HG03342 (cell line): ENCODE results near the gene TMEM222.

Experiments used
- ATAC-seq: cut with Tn5 transposase; IDR thresholded peaks from one replicate; pipeline ENCODE4 v1.9.1; 2021; ENCODE audit warnings: mild to moderate bottlenecking, moderate library complexity; ENCODE audit not compliant: unreplicated experiment

TMEM222 gene

GRCh38 chr1:27306071-27306470, 15.9 kb upstream of the TMEM222 start:
- no peak for ATAC-seq

DNA sequence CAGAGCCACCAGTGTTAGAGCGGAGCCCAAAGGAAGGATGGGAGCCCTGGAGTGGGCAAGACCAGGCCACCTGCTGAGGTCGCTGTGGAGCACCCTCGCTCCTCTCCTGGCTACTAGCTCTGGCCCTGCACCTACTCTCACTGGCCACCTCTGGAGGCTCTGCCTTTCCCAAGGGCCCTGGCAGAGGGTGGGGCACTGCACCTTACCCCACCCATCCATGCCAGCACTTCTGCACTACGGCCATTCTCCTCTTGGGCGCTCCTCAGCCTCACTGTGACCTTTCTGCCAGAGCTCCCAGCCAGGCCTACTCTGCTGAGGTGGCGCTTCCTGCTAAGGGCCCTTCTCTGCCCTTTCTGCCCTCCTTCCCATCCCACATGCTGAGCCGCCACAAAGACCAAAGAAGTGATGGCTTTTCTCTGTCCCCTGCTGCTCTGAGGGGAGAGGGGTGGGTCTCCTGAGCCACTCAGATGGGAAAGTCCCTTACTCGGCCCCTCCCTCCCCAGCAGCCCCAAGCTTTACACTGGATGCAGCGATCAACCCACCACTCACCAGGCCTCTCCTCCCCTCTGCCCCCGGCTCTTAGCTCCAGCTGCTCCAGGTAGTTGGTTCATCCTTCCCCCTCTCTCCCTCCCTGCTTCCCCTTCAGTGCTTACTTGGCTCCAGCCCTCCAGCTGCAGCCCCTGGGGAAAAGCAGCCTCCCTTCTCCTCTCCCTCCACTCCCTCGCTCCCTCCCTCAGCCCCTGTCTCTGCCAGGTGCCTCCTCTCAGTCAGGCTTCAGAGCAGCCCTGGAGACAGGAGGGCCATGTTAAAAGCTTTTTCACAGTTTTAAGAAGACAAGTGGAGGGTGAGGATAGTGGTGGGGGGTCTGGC, 14.8 kb upstream of the TMEM222 start:
- ATAC-seq = no peak

DNA sequence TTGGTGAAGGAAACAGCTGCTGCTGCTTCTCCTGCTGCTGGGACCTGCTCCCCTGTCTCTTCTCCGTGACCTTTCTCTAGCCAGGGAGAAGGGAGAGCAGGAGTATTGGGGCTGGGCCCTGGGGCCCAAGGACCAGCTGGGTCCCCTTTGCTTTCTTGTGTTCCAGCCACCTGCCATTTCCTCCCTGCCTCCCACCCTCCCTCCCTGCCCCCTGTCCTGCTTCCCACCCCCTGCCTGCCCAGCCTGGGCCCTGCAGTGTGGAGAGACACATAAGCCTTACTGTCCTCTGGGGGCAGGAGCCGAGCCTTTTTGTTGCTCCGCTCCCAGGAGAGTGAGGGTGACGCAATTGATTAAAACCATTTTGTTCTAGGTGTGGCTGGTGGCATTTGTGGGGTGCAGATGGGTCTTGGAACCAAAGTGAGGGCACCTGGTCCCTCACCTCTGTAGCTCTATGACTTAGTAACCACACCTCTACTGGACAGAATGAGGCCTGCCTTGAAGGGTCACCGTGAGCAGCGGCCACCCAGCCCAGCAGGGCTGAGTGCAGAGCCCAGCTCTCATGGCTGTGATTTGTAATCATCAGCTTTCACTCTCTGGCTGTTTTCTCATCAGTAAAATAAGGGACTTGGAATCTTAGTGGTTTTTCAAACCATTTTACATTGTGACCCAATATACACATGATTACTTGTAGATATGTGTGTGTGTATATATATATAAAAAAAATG, 13.9 kb upstream of the TMEM222 start:
- no peak for ATAC-seq

DNA sequence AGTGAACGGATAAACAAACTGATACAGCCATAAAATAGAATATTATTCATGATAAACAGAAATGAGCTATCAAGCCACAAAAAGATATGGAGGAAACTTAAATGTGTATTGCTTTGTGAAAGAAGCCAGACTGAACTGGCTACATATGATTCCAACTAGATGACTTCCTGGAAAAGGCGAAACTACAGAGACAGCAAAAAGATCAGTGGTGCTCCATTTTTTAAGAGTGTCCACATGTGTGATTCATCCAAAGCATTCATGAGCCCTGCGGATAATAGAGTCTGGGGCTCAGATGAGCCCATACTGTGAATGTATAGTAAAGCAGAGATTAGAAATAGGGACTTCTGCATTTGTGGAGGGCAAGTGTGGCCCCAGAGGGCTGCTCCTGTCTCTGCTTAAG, 7.8 kb upstream of the TMEM222 start:
- no peak for ATAC-seq

DNA sequence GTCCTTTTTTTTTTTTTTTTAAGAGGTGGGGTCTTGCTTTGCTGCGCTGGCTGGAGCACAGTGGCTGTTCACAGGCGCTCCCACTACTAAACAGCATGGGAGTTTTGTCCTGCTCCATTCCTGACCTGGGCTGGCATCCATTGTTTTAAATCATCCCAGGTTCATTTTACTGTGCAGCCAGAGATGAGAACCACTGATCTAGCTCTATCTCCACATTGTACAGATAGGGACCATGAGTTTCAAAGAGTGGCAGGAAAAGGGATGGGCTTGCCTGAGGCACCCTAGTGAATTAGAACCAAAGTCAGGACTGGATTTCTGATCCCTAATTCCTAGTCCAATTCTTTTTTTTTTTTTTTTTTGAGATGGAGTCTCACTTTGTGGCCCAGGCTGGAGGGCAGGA, 7.2 kb upstream of the TMEM222 start:
- no peak for ATAC-seq

DNA sequence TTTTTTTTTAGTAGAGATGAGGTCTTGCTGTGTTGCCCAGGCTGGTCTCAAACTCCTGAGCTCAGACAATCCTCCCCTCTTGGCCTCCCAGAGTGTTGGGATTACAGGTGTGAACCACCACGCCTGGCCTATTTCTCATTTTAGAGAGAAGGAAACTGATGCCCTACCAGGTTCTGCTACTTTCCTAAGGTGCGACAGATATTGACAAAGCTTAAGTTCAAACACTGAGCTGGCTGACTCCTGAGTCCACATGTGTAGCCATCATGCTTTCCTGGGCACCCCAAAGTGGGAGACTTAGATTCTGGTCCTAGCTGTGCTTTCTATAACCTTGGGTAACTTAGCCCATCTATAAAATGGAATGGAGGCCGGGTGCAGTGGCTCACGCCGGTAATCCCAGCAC, 5.1 kb upstream of the TMEM222 start:
- no peak for ATAC-seq

DNA sequence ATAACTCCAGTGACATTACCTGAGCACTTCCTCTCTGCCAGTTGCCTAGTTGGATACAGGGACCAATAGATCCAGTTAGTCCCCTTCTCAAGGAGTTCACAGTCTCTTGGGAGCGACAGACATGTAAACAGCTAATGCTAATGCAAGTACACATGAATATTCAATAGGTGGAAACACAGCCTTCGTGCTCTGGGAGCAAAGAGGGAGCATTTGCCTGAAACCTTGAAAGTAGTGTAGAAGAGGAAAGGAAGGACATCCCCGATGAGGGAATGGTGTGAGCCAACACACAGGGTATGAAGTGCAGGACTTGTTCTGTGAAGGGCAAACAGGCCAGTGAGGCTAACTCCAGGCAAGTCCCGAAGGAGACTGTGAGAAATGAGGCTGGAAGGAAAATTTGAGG, 3.8 kb upstream of the TMEM222 start:
- ATAC-seq = no peak

- ATAC-seq = no peak
Measured at GRCh38 chr1:27318596-27318995, 3.4 kb upstream of the TMEM222 start.

DNA sequence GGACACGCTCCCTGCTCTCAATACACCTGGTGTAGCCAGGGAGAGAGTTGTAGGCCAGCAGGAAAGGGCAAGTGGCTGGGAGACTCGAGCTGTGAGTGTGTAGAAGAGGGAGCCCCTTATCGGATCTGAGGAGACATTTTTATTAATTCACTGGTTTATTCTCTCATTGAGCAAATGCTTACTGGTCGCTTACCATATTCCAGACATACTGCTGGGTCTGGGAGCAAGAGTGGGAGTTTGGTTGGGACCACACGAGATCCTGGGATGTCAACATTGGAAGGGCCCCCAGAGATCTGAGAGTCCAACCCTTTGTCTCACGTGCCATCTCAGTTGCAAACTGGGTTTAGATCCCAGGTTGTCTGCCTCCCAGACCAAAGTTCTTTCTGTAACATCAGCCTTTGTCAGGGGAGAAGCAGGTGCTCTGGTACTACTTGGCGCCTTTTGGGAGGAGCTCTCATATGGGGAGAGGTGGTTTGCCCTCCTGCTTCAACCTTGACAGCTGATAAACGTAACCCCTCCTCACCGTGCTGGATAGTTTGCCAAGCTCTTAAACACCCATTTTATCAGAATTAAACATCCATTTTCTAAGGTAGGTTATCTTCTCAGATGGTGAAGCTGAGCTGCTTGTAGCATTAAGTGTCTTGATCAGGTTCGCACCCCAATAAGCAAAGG, 742 bp downstream of the TMEM222 start:
- no peak for ATAC-seq

- ATAC-seq = no peak
Measured at GRCh38 chr1:27325286-27325685, 3.3 kb downstream of the TMEM222 start.

GRCh38 chr1:27327964-27328363, 6.0 kb downstream of the TMEM222 start:
- no peak for ATAC-seq

DNA sequence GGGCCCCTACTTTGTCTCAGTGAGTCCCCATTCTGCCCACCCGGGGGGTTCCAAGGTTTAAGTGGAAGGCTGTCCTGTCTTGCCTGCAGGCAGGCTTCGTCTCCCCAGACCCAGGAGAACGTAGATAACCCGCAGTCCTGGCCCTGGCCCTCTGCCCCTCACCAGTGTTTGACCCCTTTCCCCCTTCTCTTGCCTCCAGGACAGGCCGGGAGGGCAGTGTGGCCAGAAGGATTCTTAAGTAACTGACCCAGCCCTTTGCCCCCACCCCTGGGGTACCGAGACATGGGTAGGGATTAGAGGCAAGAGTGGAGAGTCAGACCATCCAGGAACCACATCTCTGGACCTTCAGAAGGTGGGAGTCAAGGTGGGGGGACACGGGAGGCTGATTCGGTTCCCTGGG, 8.8 kb downstream of the TMEM222 start:
- ATAC-seq = no peak

- ATAC-seq = no peak
Measured at GRCh38 chr1:27331426-27331825, 9.5 kb downstream of the TMEM222 start.

DNA sequence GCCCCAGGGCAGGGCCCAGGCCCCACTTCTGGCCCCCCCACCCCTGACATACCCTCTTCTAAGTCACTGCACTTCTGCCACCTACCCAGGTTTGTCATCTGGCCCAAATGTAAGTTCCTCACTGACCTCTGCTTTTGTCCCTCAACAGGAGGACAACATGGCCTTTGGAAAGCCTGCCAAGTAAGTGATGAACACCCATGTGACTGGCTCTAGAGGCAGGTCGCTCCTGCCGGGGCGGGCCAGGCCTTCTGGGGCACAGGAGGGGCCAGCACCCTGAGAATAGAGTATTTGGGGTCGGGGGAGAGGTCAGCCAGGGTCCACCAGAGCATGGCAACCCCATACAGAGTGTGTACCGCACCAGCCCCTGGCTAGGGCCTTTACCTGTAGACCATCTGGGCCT, 10.0 kb downstream of the TMEM222 start:
- no peak for ATAC-seq

- no peak for ATAC-seq
Measured at GRCh38 chr1:27332536-27333281, 10.7 kb downstream of the TMEM222 start.

GRCh38 chr1:27333717-27334279, 11.8 kb downstream of the TMEM222 start:
- no peak for ATAC-seq

DNA sequence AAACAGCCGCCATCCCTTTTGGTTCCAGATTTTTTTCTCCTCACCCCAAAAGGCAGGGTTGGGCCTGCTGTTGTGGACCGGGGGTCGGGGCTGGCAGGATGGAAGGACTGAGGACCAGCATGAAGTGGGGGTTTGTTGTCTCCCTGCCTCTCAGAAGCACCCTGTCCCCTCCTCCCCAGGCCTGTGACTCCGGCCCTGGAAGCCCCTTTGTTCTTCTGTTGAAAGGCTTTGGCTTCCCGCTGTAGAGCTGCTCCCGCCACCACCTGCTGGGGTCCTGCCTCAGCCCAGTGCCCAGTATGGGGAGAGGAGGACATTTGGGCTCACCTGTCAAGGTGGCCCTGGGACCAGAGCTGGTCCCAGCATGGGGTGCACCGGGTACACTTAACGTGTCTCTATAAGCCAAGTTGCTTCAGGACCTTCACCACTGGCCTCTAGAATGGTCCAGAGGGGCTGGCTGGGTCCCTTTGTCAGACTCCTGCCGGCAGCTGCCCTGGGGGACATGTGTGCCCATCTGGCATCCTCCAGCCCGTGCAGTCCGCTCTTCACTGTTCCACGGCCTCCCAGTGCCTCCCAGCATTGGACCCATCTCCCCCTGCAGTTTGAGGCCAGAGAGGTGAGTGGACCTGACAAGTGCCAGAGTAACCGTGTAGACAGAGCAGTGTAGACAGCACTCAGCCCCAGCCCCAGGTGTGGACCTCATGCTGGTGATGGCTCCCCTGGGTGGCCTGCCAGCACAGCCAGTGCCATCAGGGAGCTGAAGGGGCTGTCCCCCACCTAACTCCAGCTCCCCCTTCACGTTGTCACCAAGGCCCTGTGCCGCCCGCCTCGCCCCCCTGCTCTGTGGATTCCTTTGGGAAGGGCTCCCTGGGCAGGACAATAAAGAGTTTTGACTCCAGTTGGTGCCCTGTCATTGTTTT, 13.8 kb downstream of the TMEM222 start:
- no peak for ATAC-seq

DNA sequence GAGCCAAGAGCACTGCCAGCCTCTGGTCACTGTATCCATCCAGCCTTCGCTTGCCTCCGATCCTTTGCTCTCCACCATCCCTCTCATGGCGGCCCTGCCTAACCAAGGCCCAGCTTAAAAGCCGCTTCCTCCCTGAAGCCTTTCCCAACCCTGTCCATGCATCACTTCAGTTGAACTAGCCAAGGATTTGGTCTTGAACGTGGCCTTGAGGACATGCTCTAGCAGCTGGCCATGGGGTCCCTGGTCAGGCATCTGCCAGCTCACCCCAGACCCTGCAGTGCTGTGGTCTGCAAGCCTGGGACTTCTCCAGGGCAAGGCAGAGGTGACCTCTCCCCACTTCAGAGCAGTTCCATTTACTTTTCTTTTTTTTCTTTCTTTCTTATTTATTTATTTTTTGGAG, 14.8 kb downstream of the TMEM222 start:
- ATAC-seq = no peak

DNA sequence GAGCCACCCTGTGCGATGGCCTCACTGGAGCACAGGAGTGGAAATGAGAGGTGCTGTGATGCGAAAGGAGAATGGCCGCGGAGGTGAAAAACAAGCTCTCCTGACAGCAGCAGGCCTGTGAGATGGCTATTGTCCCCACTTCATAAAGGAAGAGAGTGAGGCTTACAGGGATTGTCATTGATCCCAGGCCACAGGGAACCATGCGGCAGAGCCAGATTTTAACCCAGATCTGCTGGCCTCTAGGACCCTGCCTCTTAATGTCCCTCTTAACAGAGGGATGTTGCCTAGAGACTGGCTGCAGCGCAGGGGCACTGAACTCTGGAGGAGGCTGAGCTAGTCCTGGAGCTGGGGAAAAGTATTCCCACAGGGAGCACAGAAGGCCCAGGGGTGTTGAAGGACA, 16.8 kb downstream of the TMEM222 start:
- no peak for ATAC-seq

GRCh38 chr1:27339213-27339612, 17.2 kb downstream of the TMEM222 start:
- no peak for ATAC-seq
